IMR-90 (cell line): ENCODE results near the gene FBXL13. TPM values are rescaled to one million over a fixed set of nuclear protein-coding genes. Genes with fewer than 3 reads are reported as not detected.

Source experiments
- microRNA-seq, 2 experiments: library from miRNA; stranded (forward) in 1 of 2; unstranded in 1 of 2; fragments of 10-50 nt in 1 of 2; fragments of <30 nt in 1 of 2; gene quantifications in 1 of 2; microRNA quantifications in 1 of 2; one replicate each; pipeline versions ENCODE3 to v1.1.0; 2013 to 2020; ENCODE audit not compliant: insufficient read depth in 1 of 2, insufficient read length in 1 of 2, unreplicated experiment in 1 of 2
- polyA plus RNA-seq, 3 experiments: library from polyadenylated mRNA; depleted of rRNA; stranded (reverse); fragments of >200 nt; gene quantifications; 2 replicates each; pipeline ENCODE4 v1.2.3, GENCODE V29; 2012; ENCODE audit warnings: low replicate concordance in 1 of 3
- small RNA-seq, 5 experiments: library from RNA; depleted of rRNA; stranded (forward); fragments of <200 nt; gene quantifications; one replicate each; pipeline ENCODE3, GENCODE V24; 2012
- total RNA-seq: library from RNA; depleted of rRNA; stranded (reverse); fragments of >200 nt; gene quantifications from 2 replicates; pipeline ENCODE4 v1.2.3, GENCODE V29; 2012; rRNA removed

The FBXL13 gene
- total and polyA plus RNA-seq, 2 of the 4 experiments (the other 2 are of a cell fraction) = 0.24 to 0.36 TPM

Small RNA genes lying within 50 kb of the gene (microRNA-seq; reads per million reads assigned to microRNA genes)
- not detected for gene RNU6-1136P (ENCODE audit: insufficient read depth, insufficient read length)

Small RNA genes lying within 50 kb of the gene (small RNA-seq; reads per million reads assigned to genes)
- 0 reads per million in 5 experiments for gene RNU6-1136P

Other genes starting within 250 kb of the FBXL13 start
- 271 and 280 TPM in 2 replicates for gene LRRC17, start 161.8 kb downstream of the FBXL13 start, total RNA-seq
- 199 and 250 TPM in 2 replicates for gene LRRC17, start 161.8 kb downstream of the FBXL13 start, polyA plus RNA-seq (2012; rRNA removed)
- 21.0 and 32.5 TPM in 2 replicates for gene ARMC10, start 344 bp upstream of the FBXL13 start, total RNA-seq
- 14.4 and 17.4 TPM in 2 replicates for gene ARMC10, start 344 bp upstream of the FBXL13 start, polyA plus RNA-seq (2012; rRNA removed)
- 3.4 and 3.6 TPM in 2 replicates for gene NAPEPLD, start 74.3 kb upstream of the FBXL13 start, total RNA-seq
- 1.4 and 2.2 TPM in 2 replicates for gene NAPEPLD, start 74.3 kb upstream of the FBXL13 start, polyA plus RNA-seq (2012; rRNA removed)
- 66.7 and 72.8 TPM in 2 replicates for gene PMPCB, start 222.6 kb upstream of the FBXL13 start, total RNA-seq
- gene PMPCB, start 222.6 kb upstream of the FBXL13 start, polyA plus RNA-seq (2012; rRNA removed) = 43.3 and 50.4 TPM in 2 replicates